DMS53 treated with DMSO at 0.1 percent for 48 hours (cell line): ENCODE measurements around the gene ALDH3B2.
"Not testable (repeated sequence)": the region's sequence is repeated elsewhere in the genome, so short reads cannot be mapped to it uniquely, and the experiment has no call there.

Experiments used
- DNase-seq: peaks from one replicate; lab custom pipeline; 2025; ENCODE audit not compliant: unreplicated experiment; lab: John Stamatoyannopoulos, UW

ALDH3B2 gene

GRCh38 chr11:67674442-67674871, at the start of gene ALDH3B2:
Gene ALDH3B2, minus strand, starts transcription at chr11:67674623. Its CDS starts 7,688 bp downstream, at chr11:67666935.
- peak; percentile 79 for DNase-seq

GRCh38 chr11:67723036-67723435, 48.6 kb upstream of the ALDH3B2 start:
- not testable (repeated sequence) for DNase-seq

GRCh38 chr11:67716226-67716625, 41.8 kb upstream of the ALDH3B2 start:
- not testable (repeated sequence) for DNase-seq

GRCh38 chr11:67715801-67716200, 41.4 kb upstream of the ALDH3B2 start:
- DNase-seq, result not testable (repeated sequence)

GRCh38 chr11:67713892-67714509, 39.6 kb upstream of the ALDH3B2 start:
- DNase-seq, result not testable (repeated sequence)

- not testable (repeated sequence) for DNase-seq
These were observed 37.3 kb upstream of the ALDH3B2 start for GRCh38 chr11:67711676-67712075.

- not testable (repeated sequence) for DNase-seq
These were observed 36.8 kb upstream of the ALDH3B2 start for GRCh38 chr11:67711212-67711611.

GRCh38 chr11:67709806-67710205, 35.4 kb upstream of the ALDH3B2 start:
- not testable (repeated sequence) for DNase-seq

GRCh38 chr11:67705264-67705663, 30.8 kb upstream of the ALDH3B2 start:
- DNase-seq, result no peak

GRCh38 chr11:67704524-67704923, 30.1 kb upstream of the ALDH3B2 start:
- DNase-seq, result no peak

GRCh38 chr11:67703709-67704108, 29.3 kb upstream of the ALDH3B2 start:
- DNase-seq, result not testable (repeated sequence)

- no peak for DNase-seq
These were observed 26.3 kb upstream of the ALDH3B2 start for GRCh38 chr11:67700548-67701262.

- DNase-seq, result no peak
These were observed 25.7 kb upstream of the ALDH3B2 start for GRCh38 chr11:67700141-67700540.

- no peak for DNase-seq
These were observed 25.1 kb upstream of the ALDH3B2 start for GRCh38 chr11:67699521-67699920.

- peak; percentile 36 for DNase-seq
These were observed 23.8 kb upstream of the ALDH3B2 start for GRCh38 chr11:67698247-67698646.

GRCh38 chr11:67697846-67698245, 23.4 kb upstream of the ALDH3B2 start:
- DNase-seq, result no peak

- no peak for DNase-seq
These were observed 22.6 kb upstream of the ALDH3B2 start for GRCh38 chr11:67696998-67697397.

GRCh38 chr11:67695606-67696005, 21.2 kb upstream of the ALDH3B2 start:
- DNase-seq, result no peak

- DNase-seq, result no peak
These were observed 20.6 kb upstream of the ALDH3B2 start for GRCh38 chr11:67694875-67695555.

- DNase-seq, result no peak
These were observed 16.7 kb upstream of the ALDH3B2 start for GRCh38 chr11:67691149-67691548.

GRCh38 chr11:67689178-67689577, 14.8 kb upstream of the ALDH3B2 start:
- DNase-seq, result no peak

GRCh38 chr11:67687986-67688385, 13.6 kb upstream of the ALDH3B2 start:
- DNase-seq, result no peak
